ENCODE results near the gene CORO1C.
A peak's percentile ranks its signal among the peaks of the same experiment; 100 is the strongest.
"Not testable (repeated sequence)": the region's sequence is repeated elsewhere in the genome, so short reads cannot be mapped to it uniquely, and the experiment has no call there.

The CORO1C gene

GRCh38 chr12:108731105-108731865 lies at the start of gene CORO1C:
CORO1C (minus strand) TSS chr12:108731518; CDS start chr12:108701318, 30,200 bp downstream.
- peak; percentile 88 to 90 for DNase-seq (ENCODE audit: low read depth in 2 of 2)

GRCh38 chr12:108779998-108780688 lies 48.8 kb upstream of the CORO1C start:
- no peak for DNase-seq (ENCODE audit: low read depth in 2 of 2)

- no peak for DNase-seq (ENCODE audit: low read depth in 2 of 2)
Measured at GRCh38 chr12:108778053-108778452, 46.7 kb upstream of the CORO1C start.

GRCh38 chr12:108777156-108777555 lies 45.8 kb upstream of the CORO1C start:
- DNase-seq (ENCODE audit: low read depth in 2 of 2) = no peak

- DNase-seq (ENCODE audit: low read depth in 2 of 2) = no peak
Measured at GRCh38 chr12:108773798-108774788, 42.8 kb upstream of the CORO1C start.

GRCh38 chr12:108772891-108773797 lies 41.8 kb upstream of the CORO1C start:
- DNase-seq (ENCODE audit: low read depth in 2 of 2) = no peak

GRCh38 chr12:108772247-108772646 lies 40.9 kb upstream of the CORO1C start:
- DNase-seq (ENCODE audit: low read depth in 2 of 2) = no peak

GRCh38 chr12:108771835-108772234 lies 40.5 kb upstream of the CORO1C start:
- DNase-seq (ENCODE audit: low read depth in 2 of 2) = not testable (repeated sequence)

- DNase-seq (ENCODE audit: low read depth in 2 of 2) = no peak
Measured at GRCh38 chr12:108770963-108771362, 39.6 kb upstream of the CORO1C start.

GRCh38 chr12:108770269-108770829 lies 39.0 kb upstream of the CORO1C start:
- DNase-seq (ENCODE audit: low read depth in 2 of 2) = no peak

GRCh38 chr12:108768591-108769500 lies 37.5 kb upstream of the CORO1C start:
- no peak for DNase-seq (ENCODE audit: low read depth in 2 of 2)

- DNase-seq (ENCODE audit: low read depth in 2 of 2) = no peak
Measured at GRCh38 chr12:108766294-108766693, 35.0 kb upstream of the CORO1C start.

GRCh38 chr12:108765289-108765764 lies 34.0 kb upstream of the CORO1C start:
- no peak for DNase-seq (ENCODE audit: low read depth in 2 of 2)

GRCh38 chr12:108764540-108765288 lies 33.4 kb upstream of the CORO1C start:
- DNase-seq (ENCODE audit: low read depth in 2 of 2) = no peak

GRCh38 chr12:108761226-108761625 lies 29.9 kb upstream of the CORO1C start:
- no peak for DNase-seq (ENCODE audit: low read depth in 2 of 2)

GRCh38 chr12:108759924-108760323 lies 28.6 kb upstream of the CORO1C start:
- no peak for DNase-seq (ENCODE audit: low read depth in 2 of 2)

- no peak for DNase-seq (ENCODE audit: low read depth in 2 of 2)
Measured at GRCh38 chr12:108757856-108758255, 26.5 kb upstream of the CORO1C start.

- DNase-seq (ENCODE audit: low read depth in 2 of 2) = no peak
Measured at GRCh38 chr12:108756421-108756820, 25.1 kb upstream of the CORO1C start.

- DNase-seq (ENCODE audit: low read depth in 2 of 2) = no peak
Measured at GRCh38 chr12:108755481-108755880, 24.2 kb upstream of the CORO1C start.
